COLO829 (cell line): ENCODE results near the gene MBD3.

ENCODE experiments used
- DNase-seq: peaks from one replicate; pipeline ENCODE4 v3.0.0; 2012; ENCODE audit warnings: low spot score

The MBD3 gene

GRCh38 chr19:1598777-1599459 is 6.3 kb upstream of the MBD3 start:
- DNase-seq: no peak

GRCh38 chr19:1593501-1593772 is 772 bp upstream of the MBD3 start:
- no peak for DNase-seq

GRCh38 chr19:1592024-1592754 is 476 bp downstream of the MBD3 start:
- peak; percentile 92 for DNase-seq

- DNase-seq: no peak
Observed at GRCh38 chr19:1591421-1592023, 1.1 kb downstream of the MBD3 start.

GRCh38 chr19:1590641-1591397 is 1.8 kb downstream of the MBD3 start:
- no peak for DNase-seq

- no peak for DNase-seq
Observed at GRCh38 chr19:1587872-1588271, 4.8 kb downstream of the MBD3 start.

GRCh38 chr19:1585243-1585580 is 7.5 kb downstream of the MBD3 start:
- DNase-seq: no peak

GRCh38 chr19:1584500-1585242 is 8.0 kb downstream of the MBD3 start:
- DNase-seq: no peak

GRCh38 chr19:1582201-1582600 is 10.5 kb downstream of the MBD3 start:
- DNase-seq: no peak

GRCh38 chr19:1580957-1581356 is 11.7 kb downstream of the MBD3 start:
- no peak for DNase-seq

- DNase-seq: no peak
Observed at GRCh38 chr19:1580382-1580781, 12.3 kb downstream of the MBD3 start.

GRCh38 chr19:1579222-1579621 is 13.4 kb downstream of the MBD3 start:
- DNase-seq: no peak

GRCh38 chr19:1577929-1578618 is 14.6 kb downstream of the MBD3 start:
- DNase-seq: no peak

GRCh38 chr19:1577090-1577928 is 15.4 kb downstream of the MBD3 start:
- DNase-seq: no peak

GRCh38 chr19:1576242-1577089 is 16.2 kb downstream of the MBD3 start:
- no peak for DNase-seq

GRCh38 chr19:1575323-1576241 is 17.1 kb downstream of the MBD3 start:
- DNase-seq: no peak

GRCh38 chr19:1574354-1575136 is 18.1 kb downstream of the MBD3 start:
- no peak for DNase-seq

- DNase-seq: no peak
Observed at GRCh38 chr19:1572795-1573194, 19.9 kb downstream of the MBD3 start.
